Measurements from ENCODE around the gene STPG2. TPM values are rescaled to one million over a fixed set of nuclear protein-coding genes. Genes with fewer than 3 reads are reported as not detected.

STPG2 gene
- total RNA-seq, 4 donors from 2014 or later, result 0.42 TPM; not detected in 3

- in situ Hi-C loops (cut with MboI; ENCODE audit: low sequenced_read_pairs in 4 of 4) (no loop called here), intact Hi-C loops (cut with DNase I; ENCODE audit: low total_unique reads) (no loop called here)
- TF ChIP-seq CTCF (IDR thresholded peaks at IDR 0.05 in 4 of 5, conservative IDR thresholded peaks at IDR 0.05 in 1 of 5) (no peak), POLR2A (IDR thresholded peaks at IDR 0.05) (no peak)
- no peaks in the 10 kb centered on the region for H3K9me3 ChIP-seq
- no peak overlapping the region for H3K4me3 ChIP-seq
- no peak overlapping the region for H3K27ac ChIP-seq
- H3K27me3 ChIP-seq, result no peaks in the 10 kb centered on the region
- no peak for ATAC-seq
- H3K36me3 ChIP-seq, result no peaks in the 10 kb centered on the region
- no peak for DNase-seq
- no peaks in the 10 kb centered on the region for H3K4me1 ChIP-seq
These were observed 33.3 kb upstream of the STPG2 start for GRCh38 chr4:98176531-98176930.

GRCh38 chr4:98170035-98170434 is 26.8 kb upstream of the STPG2 start:
- TF ChIP-seq CTCF (IDR thresholded peaks at IDR 0.05 in 4 of 5, conservative IDR thresholded peaks at IDR 0.05 in 1 of 5) (no peak), POLR2A (IDR thresholded peaks at IDR 0.05) (no peak)
- Histone ChIP-seq H3K27me3 (no peaks in the 10 kb centered on the region), H3K4me1 (peaks cover 3 to 11% of the 10 kb centered on the region in 2 donors), H3K4me3 (no peak overlapping the region), H3K9me3 (no peaks in the 10 kb centered on the region), H3K36me3 (no peaks in the 10 kb centered on the region), H3K27ac (no peak overlapping the region)
- ATAC-seq (no peak), DNase-seq (no peak)
- intact Hi-C loops (cut with DNase I; ENCODE audit: low total_unique reads) (no loop called here), in situ Hi-C loops (cut with MboI; ENCODE audit: low sequenced_read_pairs in 4 of 4) (no loop called here)

DNA sequence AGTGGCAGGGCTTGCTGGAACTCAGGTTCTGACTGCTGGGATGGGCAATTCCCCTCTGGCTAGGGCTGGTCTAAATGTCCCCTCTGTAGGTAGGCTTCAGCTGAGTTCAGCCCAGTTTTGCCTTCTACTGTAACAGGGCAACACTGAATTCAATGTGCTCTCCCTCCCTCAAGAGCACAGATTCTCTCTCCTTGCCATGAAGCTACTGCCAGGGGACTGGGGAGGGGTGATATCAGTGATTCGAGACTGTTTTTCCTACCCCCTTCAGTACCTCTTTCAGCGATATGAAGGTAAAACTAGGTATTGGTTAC is 23.4 kb upstream of the STPG2 start:
- intact Hi-C loops (cut with DNase I; ENCODE audit: low total_unique reads) (loop anchor here (1.0 kb wide), 1 partner anchor 94 kb away; no protein-coding TSS in a partner anchor), in situ Hi-C loops (cut with MboI; ENCODE audit: low sequenced_read_pairs in 4 of 4) (no loop called here)
- Histone ChIP-seq H3K4me3 (no peak overlapping the region), H3K27me3 (no peaks in the 10 kb centered on the region), H3K9me3 (no peaks in the 10 kb centered on the region), H3K27ac (peak overlapping the region in 2 of 4 donors; percentile 29 to 35), H3K4me1 (peaks cover 3 to 11% of the 10 kb centered on the region in 2 donors), H3K36me3 (no peaks in the 10 kb centered on the region)
- no peak for DNase-seq
- peak in 1 of 2 donors; percentile 26 for ATAC-seq
- TF ChIP-seq POLR2A (IDR thresholded peaks at IDR 0.05) (no peak), CTCF (IDR thresholded peaks at IDR 0.05 in 4 of 5, conservative IDR thresholded peaks at IDR 0.05 in 1 of 5) (no peak)

DNA sequence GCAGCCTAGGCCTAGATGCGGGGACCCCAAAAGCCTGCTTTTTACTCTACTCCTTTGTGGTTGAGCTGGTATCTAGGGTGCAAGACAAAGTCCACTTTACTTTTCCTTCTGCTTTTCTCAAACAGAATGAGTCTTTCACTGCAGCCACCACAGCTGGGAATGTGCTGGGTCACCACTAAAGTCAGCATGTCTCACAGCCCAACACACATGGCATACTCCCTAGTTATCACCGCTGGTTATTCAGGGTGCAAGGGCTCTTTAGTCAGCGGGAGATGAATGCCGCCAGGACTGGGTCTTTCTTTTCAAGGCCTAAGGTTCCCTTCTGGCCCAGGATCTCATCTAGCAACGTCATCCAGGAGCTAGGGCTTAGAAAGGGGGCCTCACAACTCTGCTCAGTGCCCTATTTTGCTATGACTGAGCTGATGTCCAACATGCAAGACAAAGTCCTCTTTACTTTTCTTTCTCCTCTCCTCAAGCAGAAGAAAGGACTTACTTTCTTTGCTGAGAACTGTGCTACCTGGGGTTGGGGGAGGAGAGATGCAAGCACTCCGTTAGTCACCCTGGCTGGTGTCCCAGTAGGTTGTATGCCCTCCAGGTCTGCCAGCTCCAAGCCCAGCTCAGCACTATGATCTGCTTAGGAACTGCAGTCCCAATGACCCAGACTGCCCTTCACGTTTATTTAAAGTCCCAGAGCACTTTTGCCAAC is 22.9 kb upstream of the STPG2 start:
- Histone ChIP-seq H3K4me3 (no peak overlapping the region), H3K27ac (peak overlapping the region in 2 of 4 donors; percentile 29 to 35), H3K36me3 (no peaks in the 10 kb centered on the region), H3K27me3 (no peaks in the 10 kb centered on the region), H3K9me3 (no peaks in the 10 kb centered on the region), H3K4me1 (peaks cover 3 to 11% of the 10 kb centered on the region in 2 donors)
- in situ Hi-C loops (cut with MboI; ENCODE audit: low sequenced_read_pairs in 4 of 4), result no loop called here
- intact Hi-C loops (cut with DNase I; ENCODE audit: low total_unique reads), result loop anchor here (1.0 kb wide), 1 partner anchor 94 kb away; no protein-coding TSS in a partner anchor
- no peak for TF ChIP-seq CTCF (IDR thresholded peaks at IDR 0.05 in 4 of 5, conservative IDR thresholded peaks at IDR 0.05 in 1 of 5)
- no peak for TF ChIP-seq POLR2A (IDR thresholded peaks at IDR 0.05)
- ATAC-seq, result peak; percentile 97 to 99
- peak; percentile 60 to 79 for DNase-seq

DNA sequence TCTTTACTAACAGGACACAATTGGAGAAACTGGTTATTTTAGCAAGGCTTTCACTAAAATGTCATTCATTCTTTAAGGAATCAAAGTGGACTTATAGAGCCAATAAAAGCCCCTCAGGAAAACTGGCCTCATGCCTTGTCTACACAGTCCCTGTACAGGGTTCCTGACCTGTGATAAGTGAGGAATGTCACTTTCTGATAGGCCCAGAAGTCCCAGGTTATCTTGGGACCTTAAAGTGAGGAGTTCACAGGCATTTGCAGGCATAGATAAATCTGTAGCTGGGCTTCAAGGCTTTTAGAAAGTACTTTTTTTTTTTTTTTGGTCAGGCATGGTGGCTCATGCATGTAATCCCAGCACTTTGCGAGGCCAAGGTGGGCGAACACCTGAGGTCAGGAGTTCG is 19.4 kb upstream of the STPG2 start:
- Histone ChIP-seq H3K4me1 (peaks cover 3 to 11% of the 10 kb centered on the region in 2 donors), H3K27ac (no peak overlapping the region), H3K36me3 (no peaks in the 10 kb centered on the region), H3K4me3 (no peak overlapping the region), H3K27me3 (no peaks in the 10 kb centered on the region), H3K9me3 (no peaks in the 10 kb centered on the region)
- DNase-seq (no peak), ATAC-seq (no peak)
- in situ Hi-C loops (cut with MboI; ENCODE audit: low sequenced_read_pairs in 4 of 4) (no loop called here), intact Hi-C loops (cut with DNase I; ENCODE audit: low total_unique reads) (no loop called here)
- TF ChIP-seq POLR2A (IDR thresholded peaks at IDR 0.05), result no peak
- no peak for TF ChIP-seq CTCF (IDR thresholded peaks at IDR 0.05 in 4 of 5, conservative IDR thresholded peaks at IDR 0.05 in 1 of 5)
